Left lobe of liver (tissue), 2 donors: ENCODE data around the gene DUSP15. TPM values are rescaled to one million over a fixed set of nuclear protein-coding genes. Genes with fewer than 3 reads are reported as not detected.
A peak's percentile ranks its signal among the peaks of the same experiment; 100 is the strongest.

Source experiments
- ATAC-seq: fragments of 200-7000 bp; cut with Tn5 transposase; one replicate; pipeline ENCODE4 v1.9.1; 2020; ENCODE audit warnings: mild to moderate bottlenecking, moderate library complexity
- DNase-seq: peaks from one replicate; pipeline ENCODE4 v3.0.0-alpha.2; 2020; ENCODE audit warnings: low spot score
- total RNA-seq: library from RNA; stranded (reverse); gene quantifications from one replicate; pipeline ENCODE4 v1.2.1, GENCODE V29; 2021
- donor health status: DM: no; HTN: no; CAD: no; lungs with moderate emphysema.
- donor health status: DM: no; HTN: yes; CAD: no.

The DUSP15 gene
- total RNA-seq, 1 donor from 2014 or later: 0.38 TPM

GRCh38 chr20:31896049-31896448, 25.7 kb upstream of the DUSP15 start:
- ATAC-seq (no peak), DNase-seq (no peak)

GRCh38 chr20:31894980-31895675, 24.8 kb upstream of the DUSP15 start:
- DNase-seq: no peak
- ATAC-seq: peak; percentile 78

GRCh38 chr20:31890646-31891045, 20.3 kb upstream of the DUSP15 start:
- ATAC-seq (no peak), DNase-seq (no peak)

- ATAC-seq: no peak
- no peak for DNase-seq
Observed at GRCh38 chr20:31883829-31884228, 13.5 kb upstream of the DUSP15 start.

- ATAC-seq: no peak
Observed at GRCh38 chr20:31881945-31882344, 11.6 kb upstream of the DUSP15 start.

GRCh38 chr20:31879143-31879987, 9.0 kb upstream of the DUSP15 start:
- ATAC-seq (peak; percentile 97), DNase-seq (peak; percentile 96)

More at GRCh38 chr20:31881945-31882344, 11.6 kb upstream of the DUSP15 start:
- no peak for DNase-seq

- DNase-seq (no peak), ATAC-seq (no peak)
Observed at GRCh38 chr20:31877684-31878083, 7.4 kb upstream of the DUSP15 start.

GRCh38 chr20:31875671-31876070, 5.3 kb upstream of the DUSP15 start:
- DNase-seq (no peak), ATAC-seq (no peak)

- DNase-seq: no peak
Observed at GRCh38 chr20:31872406-31872805, 2.1 kb upstream of the DUSP15 start.

GRCh38 chr20:31871618-31871954, 1.3 kb upstream of the DUSP15 start:
- no peak for DNase-seq
- ATAC-seq: no peak

More at GRCh38 chr20:31872406-31872805, 2.1 kb upstream of the DUSP15 start:
- no peak for ATAC-seq

GRCh38 chr20:31870726-31871617, 645 bp upstream of the DUSP15 start:
- ATAC-seq (peak; percentile 50), DNase-seq (no peak)

GRCh38 chr20:31869673-31869941, 720 bp downstream of the DUSP15 start:
- ATAC-seq (no peak), DNase-seq (no peak)

- DNase-seq (no peak), ATAC-seq (no peak)
Observed at GRCh38 chr20:31868853-31869672, 1.3 kb downstream of the DUSP15 start.

- no peak for ATAC-seq
- DNase-seq: no peak
Observed at GRCh38 chr20:31866221-31866620, 4.1 kb downstream of the DUSP15 start.

GRCh38 chr20:31864521-31865400, 5.6 kb downstream of the DUSP15 start:
- DNase-seq (no peak), ATAC-seq (no peak)

- DNase-seq: no peak
- ATAC-seq: no peak
Observed at GRCh38 chr20:31863296-31864085, 6.8 kb downstream of the DUSP15 start.

GRCh38 chr20:31862506-31862905, 7.8 kb downstream of the DUSP15 start:
- DNase-seq (peak; percentile 36), ATAC-seq (no peak)

- DNase-seq: no peak
- no peak for ATAC-seq
Observed at GRCh38 chr20:31862157-31862470, 8.2 kb downstream of the DUSP15 start.
